Panc1 (cell line): ENCODE measurements around the gene TEX30.

Experiments used
- CTCF ChIP-seq: fragments of 450-650 bp; IDR thresholded peaks from 2 replicates; pipeline ENCODE4 v1.5.1; 2017; ENCODE audit warnings: mild to moderate bottlenecking
- SIN3A ChIP-seq: IDR thresholded peaks from 2 replicates; pipeline ENCODE4 v1.6.1; 2012; ENCODE audit warnings: low read depth, mild to moderate bottlenecking, low read length, moderate library complexity, borderline replicate concordance; ENCODE audit not compliant: insufficient read depth

- TF ChIP-seq SIN3A (no peak), CTCF (0 out of 2 replicates have a peak, but pooled peaks have one; percentile 7)
Measured at GRCh38 chr13:102726430-102726829, 47.2 kb downstream of the TEX30 start.
